Measurements from ENCODE around the gene AXL.

Gene AXL

DNA sequence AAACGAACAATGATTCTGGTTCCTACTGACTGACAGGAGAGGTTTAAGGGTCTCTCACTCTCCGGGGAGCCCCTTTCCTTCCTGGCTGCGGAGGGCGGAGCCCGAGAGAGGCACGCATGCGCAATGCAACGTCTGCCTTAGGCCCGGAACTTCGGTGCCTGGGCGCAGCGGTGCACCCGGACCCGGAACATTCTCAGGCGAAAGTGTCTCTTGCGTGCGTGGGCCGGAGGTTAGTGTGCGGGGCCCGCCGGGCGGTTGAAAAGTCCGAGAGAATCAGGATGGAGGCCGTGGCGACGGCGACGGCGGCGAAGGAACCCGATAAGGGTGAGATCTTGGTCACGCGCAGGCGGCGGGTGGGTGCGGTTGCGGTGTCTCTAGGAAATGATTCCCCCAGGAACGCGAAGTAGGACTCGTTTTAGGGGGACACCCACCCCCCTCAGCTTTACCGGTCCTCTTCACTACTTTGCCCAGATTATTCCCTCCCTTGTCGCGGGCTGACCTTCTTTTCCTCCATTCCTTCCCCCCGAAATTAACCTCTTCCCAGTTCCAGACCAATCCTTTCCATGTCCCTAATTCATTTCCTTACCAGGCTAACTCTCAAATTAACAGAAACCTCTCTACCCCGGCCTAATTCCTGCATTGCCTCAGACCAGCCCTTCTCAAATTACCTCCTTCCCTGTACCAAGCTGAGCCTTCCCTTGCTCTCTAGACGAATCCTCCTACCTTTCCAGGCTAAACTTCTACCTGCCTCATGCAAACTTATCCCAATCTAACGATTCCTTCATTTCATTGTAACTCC, 91.2 kb downstream of the AXL start, which contains the start of gene CCDC97:
CCDC97 (plus strand) TSS at position 140 of the 799 bp plus-strand sequence; CDS start at position 279, 139 bp downstream.
- TF ChIP-seq GATA2 (IDR thresholded peaks at IDR 0.05; ENCODE audit: low read depth, low read length), result no peak
- TF ChIP-seq GATA3 (IDR thresholded peaks at IDR 0.05; ENCODE audit: low read depth, low read length), result no peak

GRCh38 chr19:41311072-41311471, 92.0 kb downstream of the AXL start:
- no peak for TF ChIP-seq GATA3 (IDR thresholded peaks at IDR 0.05; ENCODE audit: low read depth, low read length)

Data from SH-SY5Y (cell line).